ENCODE data around the gene ZNF76.

ZNF76 gene

GRCh38 chr6:35259194-35259947, at the start of gene ZNF76:
Gene ZNF76, plus strand, starts transcription at chr6:35259735. Its CDS starts 21,417 bp downstream, at chr6:35281152.
- no peaks in the 10 kb centered on the region for H3K27me3 ChIP-seq (ENCODE audit: control insufficient read depth in 1 of 2, insufficient read depth in 2 of 2, low read length in 2 of 2)

GRCh38 chr6:35213298-35213791, 46.2 kb upstream of the ZNF76 start:
- no peaks in the 10 kb centered on the region for H3K36me3 ChIP-seq (ENCODE audit: control insufficient read depth in 1 of 2, insufficient read depth in 2 of 2, low read length in 2 of 2)
- no peak overlapping the region for H3K9ac ChIP-seq (ENCODE audit: low read depth in 1 of 2, low read length in 2 of 2)
- peaks cover 68 to 77% of the 10 kb centered on the region in 2 donors for H3K27me3 ChIP-seq (ENCODE audit: control insufficient read depth in 1 of 2, insufficient read depth in 2 of 2, low read length in 2 of 2)

More at GRCh38 chr6:35259194-35259947, at the start of gene ZNF76:
- peak within 1 kb of the TSS; percentile 95 for H3K27ac ChIP-seq (ENCODE audit: low read depth, low read length)
- no peaks in the 10 kb centered on the region for H3K36me3 ChIP-seq (ENCODE audit: control insufficient read depth in 1 of 2, insufficient read depth in 2 of 2, low read length in 2 of 2)
- peaks cover 17 to 18% of the 10 kb centered on the region in 2 donors for H3K4me1 ChIP-seq (ENCODE audit: control insufficient read depth in 1 of 2, insufficient read depth in 2 of 2, low read length in 2 of 2)
- peak within 1 kb of the TSS; percentile 79 to 93 for H3K4me3 ChIP-seq (ENCODE audit: low read depth in 1 of 2, low read length in 2 of 2)
- H3K9me3 ChIP-seq (ENCODE audit: control insufficient read depth in 1 of 2, low read length in 2 of 2) = no peaks in the 10 kb centered on the region
- H3K9ac ChIP-seq (ENCODE audit: low read depth in 1 of 2, low read length in 2 of 2) = peak within 1 kb of the TSS; percentile 75 to 89

GRCh38 chr6:35213824-35214756, 45.4 kb upstream of the ZNF76 start, which contains the start of gene SCUBE3:
Gene SCUBE3, plus strand, starts transcription at chr6:35213956. Its CDS starts 463 bp downstream, at chr6:35214419.
- H3K36me3 ChIP-seq (ENCODE audit: control insufficient read depth in 1 of 2, insufficient read depth in 2 of 2, low read length in 2 of 2) = no peaks in the 10 kb centered on the region
- peaks cover 68 to 79% of the 10 kb centered on the region in 2 donors for H3K27me3 ChIP-seq (ENCODE audit: control insufficient read depth in 1 of 2, insufficient read depth in 2 of 2, low read length in 2 of 2)
- H3K4me3 ChIP-seq (ENCODE audit: low read depth in 1 of 2, low read length in 2 of 2) = peak within 1 kb of the TSS; percentile 50 to 61
- no peak within 1 kb of the TSS for H3K9ac ChIP-seq (ENCODE audit: low read depth in 1 of 2, low read length in 2 of 2)
- H3K27ac ChIP-seq (ENCODE audit: low read depth, low read length) = no peak within 1 kb of the TSS
- H3K9me3 ChIP-seq (ENCODE audit: control insufficient read depth in 1 of 2, low read length in 2 of 2) = no peaks in the 10 kb centered on the region
- H3K4me1 ChIP-seq (ENCODE audit: control insufficient read depth in 1 of 2, insufficient read depth in 2 of 2, low read length in 2 of 2) = peaks cover 0 to 7% of the 10 kb centered on the region in 2 donors

More at GRCh38 chr6:35213298-35213791, 46.2 kb upstream of the ZNF76 start:
- H3K27ac ChIP-seq (ENCODE audit: low read depth, low read length) = no peak overlapping the region
- H3K4me1 ChIP-seq (ENCODE audit: control insufficient read depth in 1 of 2, insufficient read depth in 2 of 2, low read length in 2 of 2) = peaks cover 0 to 7% of the 10 kb centered on the region in 2 donors
- H3K4me3 ChIP-seq (ENCODE audit: low read depth in 1 of 2, low read length in 2 of 2) = peak overlapping the region; percentile 50 to 61
- H3K9me3 ChIP-seq (ENCODE audit: control insufficient read depth in 1 of 2, low read length in 2 of 2) = no peaks in the 10 kb centered on the region

GRCh38 chr6:35214869-35215664, 44.5 kb upstream of the ZNF76 start:
- no peaks in the 10 kb centered on the region for H3K36me3 ChIP-seq (ENCODE audit: control insufficient read depth in 1 of 2, insufficient read depth in 2 of 2, low read length in 2 of 2)
- H3K9ac ChIP-seq (ENCODE audit: low read depth in 1 of 2, low read length in 2 of 2) = no peak overlapping the region
- peaks cover 0 to 7% of the 10 kb centered on the region in 2 donors for H3K4me1 ChIP-seq (ENCODE audit: control insufficient read depth in 1 of 2, insufficient read depth in 2 of 2, low read length in 2 of 2)
- H3K4me3 ChIP-seq (ENCODE audit: low read depth in 1 of 2, low read length in 2 of 2) = peak overlapping the region in 1 of 2 donors; percentile 50
- no peak overlapping the region for H3K27ac ChIP-seq (ENCODE audit: low read depth, low read length)
- no peaks in the 10 kb centered on the region for H3K9me3 ChIP-seq (ENCODE audit: control insufficient read depth in 1 of 2, low read length in 2 of 2)
- peaks cover 72 to 73% of the 10 kb centered on the region in 2 donors for H3K27me3 ChIP-seq (ENCODE audit: control insufficient read depth in 1 of 2, insufficient read depth in 2 of 2, low read length in 2 of 2)

GRCh38 chr6:35215665-35216411, 43.7 kb upstream of the ZNF76 start:
- H3K4me3 ChIP-seq (ENCODE audit: low read depth in 1 of 2, low read length in 2 of 2) = no peak overlapping the region
- no peaks in the 10 kb centered on the region for H3K9me3 ChIP-seq (ENCODE audit: control insufficient read depth in 1 of 2, low read length in 2 of 2)
- H3K4me1 ChIP-seq (ENCODE audit: control insufficient read depth in 1 of 2, insufficient read depth in 2 of 2, low read length in 2 of 2) = peaks cover 0 to 7% of the 10 kb centered on the region in 2 donors
- H3K27me3 ChIP-seq (ENCODE audit: control insufficient read depth in 1 of 2, insufficient read depth in 2 of 2, low read length in 2 of 2) = peaks cover 72 to 75% of the 10 kb centered on the region in 2 donors
- H3K9ac ChIP-seq (ENCODE audit: low read depth in 1 of 2, low read length in 2 of 2) = no peak overlapping the region
- H3K36me3 ChIP-seq (ENCODE audit: control insufficient read depth in 1 of 2, insufficient read depth in 2 of 2, low read length in 2 of 2) = no peaks in the 10 kb centered on the region
- no peak overlapping the region for H3K27ac ChIP-seq (ENCODE audit: low read depth, low read length)

GRCh38 chr6:35216412-35216732, 43.2 kb upstream of the ZNF76 start:
- peaks cover 0 to 7% of the 10 kb centered on the region in 2 donors for H3K4me1 ChIP-seq (ENCODE audit: control insufficient read depth in 1 of 2, insufficient read depth in 2 of 2, low read length in 2 of 2)
- H3K27me3 ChIP-seq (ENCODE audit: control insufficient read depth in 1 of 2, insufficient read depth in 2 of 2, low read length in 2 of 2) = peaks cover 70 to 74% of the 10 kb centered on the region in 2 donors

GRCh38 chr6:35216851-35217811, 42.4 kb upstream of the ZNF76 start:
- Histone ChIP-seq H3K27ac (ENCODE audit: low read depth, low read length) (no peak overlapping the region), H3K4me1 (ENCODE audit: control insufficient read depth in 1 of 2, insufficient read depth in 2 of 2, low read length in 2 of 2) (peaks cover 0 to 7% of the 10 kb centered on the region in 2 donors), H3K4me3 (ENCODE audit: low read depth in 1 of 2, low read length in 2 of 2) (no peak overlapping the region), H3K27me3 (ENCODE audit: control insufficient read depth in 1 of 2, insufficient read depth in 2 of 2, low read length in 2 of 2) (peaks cover 67 to 70% of the 10 kb centered on the region in 2 donors), H3K9ac (ENCODE audit: low read depth in 1 of 2, low read length in 2 of 2) (no peak overlapping the region), H3K36me3 (ENCODE audit: control insufficient read depth in 1 of 2, insufficient read depth in 2 of 2, low read length in 2 of 2) (no peaks in the 10 kb centered on the region), H3K9me3 (ENCODE audit: control insufficient read depth in 1 of 2, low read length in 2 of 2) (no peaks in the 10 kb centered on the region)

More at GRCh38 chr6:35216412-35216732, 43.2 kb upstream of the ZNF76 start:
- no peaks in the 10 kb centered on the region for H3K9me3 ChIP-seq (ENCODE audit: control insufficient read depth in 1 of 2, low read length in 2 of 2)
- no peak overlapping the region for H3K9ac ChIP-seq (ENCODE audit: low read depth in 1 of 2, low read length in 2 of 2)
- H3K4me3 ChIP-seq (ENCODE audit: low read depth in 1 of 2, low read length in 2 of 2) = no peak overlapping the region
- H3K27ac ChIP-seq (ENCODE audit: low read depth, low read length) = no peak overlapping the region
- no peaks in the 10 kb centered on the region for H3K36me3 ChIP-seq (ENCODE audit: control insufficient read depth in 1 of 2, insufficient read depth in 2 of 2, low read length in 2 of 2)

- Histone ChIP-seq H3K36me3 (ENCODE audit: control insufficient read depth in 1 of 2, insufficient read depth in 2 of 2, low read length in 2 of 2) (no peaks in the 10 kb centered on the region), H3K9ac (ENCODE audit: low read depth in 1 of 2, low read length in 2 of 2) (no peak overlapping the region), H3K4me1 (ENCODE audit: control insufficient read depth in 1 of 2, insufficient read depth in 2 of 2, low read length in 2 of 2) (peaks cover 0 to 7% of the 10 kb centered on the region in 2 donors), H3K9me3 (ENCODE audit: control insufficient read depth in 1 of 2, low read length in 2 of 2) (no peaks in the 10 kb centered on the region), H3K27me3 (ENCODE audit: control insufficient read depth in 1 of 2, insufficient read depth in 2 of 2, low read length in 2 of 2) (peaks cover 58 to 62% of the 10 kb centered on the region in 2 donors), H3K4me3 (ENCODE audit: low read depth in 1 of 2, low read length in 2 of 2) (no peak overlapping the region), H3K27ac (ENCODE audit: low read depth, low read length) (no peak overlapping the region)
Measured at GRCh38 chr6:35218021-35218420, 41.5 kb upstream of the ZNF76 start.
